Type B pancreatic cell (in vitro differentiated cells): ENCODE results near the gene LDLRAD4. TPM values are rescaled to one million over a fixed set of nuclear protein-coding genes. Genes with fewer than 3 reads are reported as not detected.

Experiments
- DNase-seq: peaks from one replicate; pipeline ENCODE4 v3.0.0; 2021; ENCODE audit warnings: mixed read lengths; ENCODE audit not compliant: unreplicated experiment; ENCODE audit errors: extremely low spot score
- H3K27ac Mint-ChIP-seq: 2 replicates; pipeline ENCODE4 v1.8.0; 2021; ENCODE audit warnings: mild to moderate bottlenecking, mixed read lengths
- H3K27me3 Mint-ChIP-seq: 2 replicates; pipeline ENCODE4 v1.8.0; 2021; ENCODE audit warnings: mixed read lengths
- H3K36me3 Mint-ChIP-seq: 2 replicates; pipeline ENCODE4 v1.8.0; 2021; ENCODE audit warnings: mixed read lengths
- H3K4me1 Mint-ChIP-seq: one replicate; pipeline ENCODE4 v1.8.0; 2021; ENCODE audit warnings: mixed read lengths; ENCODE audit not compliant: unreplicated experiment
- H3K4me3 Mint-ChIP-seq: 2 replicates; pipeline ENCODE4 v1.8.0; 2021; ENCODE audit warnings: mild to moderate bottlenecking, mixed read lengths
- H3K9me3 Mint-ChIP-seq: 2 replicates; pipeline ENCODE4 v1.8.0; 2021; ENCODE audit warnings: mixed read lengths
- total RNA-seq: library from RNA; stranded (reverse); gene quantifications from 2 replicates; pipeline ENCODE4 v1.2.1, GENCODE V29; 2021; ENCODE audit warnings: low replicate concordance
- TF ChIP-seq, protein P1 (sequence below): fragments of 200-600 bp; sonication (generic); conservative IDR thresholded peaks from 2 replicates; pipeline ENCODE4 v1.5.0; 2021; ENCODE audit warnings: antibody characterized with exemption, mild to moderate bottlenecking

The LDLRAD4 gene
- total RNA-seq, 1 donor from 2014 or later: 2.4 TPM

DNA sequence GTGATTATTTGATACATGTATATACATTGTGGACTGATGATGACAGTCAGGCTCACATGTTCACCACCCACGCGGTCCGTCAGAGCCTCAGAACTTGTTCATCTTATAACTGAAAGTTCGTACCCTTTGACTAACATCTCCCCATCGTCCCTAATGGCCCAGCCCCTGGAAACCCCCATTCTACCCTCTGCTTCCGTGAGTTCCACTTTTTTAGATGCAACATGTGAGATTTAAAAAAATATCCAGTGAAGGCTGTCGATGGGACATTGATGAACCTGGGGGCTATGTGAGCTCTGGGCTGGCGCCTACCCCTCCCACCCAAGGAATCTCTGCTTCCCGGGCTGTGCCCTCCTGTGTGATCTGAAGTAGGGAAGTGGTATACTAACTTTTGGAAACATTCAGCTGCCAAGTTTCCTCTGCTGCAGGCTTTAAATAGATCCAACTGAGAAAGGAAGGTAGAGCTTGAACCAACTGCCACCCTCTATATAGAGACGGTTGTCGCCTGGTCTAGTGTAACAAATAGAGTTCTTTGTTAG lies 344.0 kb downstream of the LDLRAD4 start:
- DNase-seq: no peak
- no peak overlapping the region for H3K4me3 Mint-ChIP-seq
- H3K9me3 Mint-ChIP-seq: no peaks in the 10 kb centered on the region
- H3K36me3 Mint-ChIP-seq: no peaks in the 10 kb centered on the region
- TF ChIP-seq, protein P1, sequence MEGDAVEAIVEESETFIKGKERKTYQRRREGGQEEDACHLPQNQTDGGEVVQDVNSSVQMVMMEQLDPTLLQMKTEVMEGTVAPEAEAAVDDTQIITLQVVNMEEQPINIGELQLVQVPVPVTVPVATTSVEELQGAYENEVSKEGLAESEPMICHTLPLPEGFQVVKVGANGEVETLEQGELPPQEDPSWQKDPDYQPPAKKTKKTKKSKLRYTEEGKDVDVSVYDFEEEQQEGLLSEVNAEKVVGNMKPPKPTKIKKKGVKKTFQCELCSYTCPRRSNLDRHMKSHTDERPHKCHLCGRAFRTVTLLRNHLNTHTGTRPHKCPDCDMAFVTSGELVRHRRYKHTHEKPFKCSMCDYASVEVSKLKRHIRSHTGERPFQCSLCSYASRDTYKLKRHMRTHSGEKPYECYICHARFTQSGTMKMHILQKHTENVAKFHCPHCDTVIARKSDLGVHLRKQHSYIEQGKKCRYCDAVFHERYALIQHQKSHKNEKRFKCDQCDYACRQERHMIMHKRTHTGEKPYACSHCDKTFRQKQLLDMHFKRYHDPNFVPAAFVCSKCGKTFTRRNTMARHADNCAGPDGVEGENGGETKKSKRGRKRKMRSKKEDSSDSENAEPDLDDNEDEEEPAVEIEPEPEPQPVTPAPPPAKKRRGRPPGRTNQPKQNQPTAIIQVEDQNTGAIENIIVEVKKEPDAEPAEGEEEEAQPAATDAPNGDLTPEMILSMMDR: no peak
- peaks cover 19% of the 10 kb centered on the region for H3K4me1 Mint-ChIP-seq
- no peak overlapping the region for H3K27ac Mint-ChIP-seq
- H3K27me3 Mint-ChIP-seq: peaks cover 10% of the 10 kb centered on the region

DNA sequence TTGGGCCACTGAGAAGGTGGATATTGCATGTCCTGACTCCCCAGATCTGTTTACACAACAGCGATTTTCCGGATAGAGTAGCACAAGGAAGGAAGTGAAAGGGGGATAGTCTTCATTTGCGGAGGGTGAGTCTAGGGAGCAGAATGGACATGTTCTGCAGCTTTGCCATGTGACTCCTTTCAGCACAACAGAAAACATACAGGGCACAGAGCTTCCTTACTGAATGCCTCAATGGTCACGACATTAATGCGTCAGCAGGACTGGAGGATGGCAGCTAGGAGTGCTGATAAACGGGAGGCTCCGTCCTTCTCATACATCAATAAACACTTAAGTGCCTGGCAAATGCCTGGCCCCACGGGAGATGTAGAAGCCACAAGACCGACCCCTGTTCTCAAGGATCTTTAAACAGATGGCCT lies 344.8 kb downstream of the LDLRAD4 start:
- H3K36me3 Mint-ChIP-seq: no peaks in the 10 kb centered on the region
- DNase-seq: no peak
- peaks cover 17% of the 10 kb centered on the region for H3K4me1 Mint-ChIP-seq
- H3K27ac Mint-ChIP-seq: no peak overlapping the region
- H3K27me3 Mint-ChIP-seq: peaks cover 8% of the 10 kb centered on the region
- H3K4me3 Mint-ChIP-seq: no peak overlapping the region
- TF ChIP-seq, protein P1: no peak
- H3K9me3 Mint-ChIP-seq: no peaks in the 10 kb centered on the region

DNA sequence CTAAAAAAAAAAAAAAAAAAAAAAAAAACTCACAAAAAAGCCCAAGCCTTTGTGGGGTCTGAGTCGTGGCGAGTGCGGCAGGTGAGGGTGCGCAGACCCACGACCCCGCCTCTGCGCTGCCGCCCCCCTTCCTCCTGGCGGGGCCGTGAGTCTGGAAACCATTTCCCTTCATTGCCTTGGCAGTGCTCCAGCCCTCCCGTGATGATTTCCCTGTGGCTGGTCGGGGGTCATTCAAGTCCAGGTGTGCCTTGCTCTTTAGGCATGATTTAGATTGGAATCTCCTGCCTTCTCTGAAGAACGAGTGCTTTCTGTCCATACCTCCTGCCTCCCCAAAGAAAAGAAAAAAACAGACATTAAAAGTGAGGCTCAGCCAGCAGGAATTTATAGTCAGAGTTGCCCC lies 346.0 kb downstream of the LDLRAD4 start:
- H3K27ac Mint-ChIP-seq: no peak overlapping the region
- peaks cover 8% of the 10 kb centered on the region for H3K27me3 Mint-ChIP-seq
- H3K36me3 Mint-ChIP-seq: no peaks in the 10 kb centered on the region
- TF ChIP-seq, protein P1: no peak
- peaks cover 21% of the 10 kb centered on the region for H3K4me1 Mint-ChIP-seq
- no peak for DNase-seq
- no peak overlapping the region for H3K4me3 Mint-ChIP-seq
- H3K9me3 Mint-ChIP-seq: no peaks in the 10 kb centered on the region

DNA sequence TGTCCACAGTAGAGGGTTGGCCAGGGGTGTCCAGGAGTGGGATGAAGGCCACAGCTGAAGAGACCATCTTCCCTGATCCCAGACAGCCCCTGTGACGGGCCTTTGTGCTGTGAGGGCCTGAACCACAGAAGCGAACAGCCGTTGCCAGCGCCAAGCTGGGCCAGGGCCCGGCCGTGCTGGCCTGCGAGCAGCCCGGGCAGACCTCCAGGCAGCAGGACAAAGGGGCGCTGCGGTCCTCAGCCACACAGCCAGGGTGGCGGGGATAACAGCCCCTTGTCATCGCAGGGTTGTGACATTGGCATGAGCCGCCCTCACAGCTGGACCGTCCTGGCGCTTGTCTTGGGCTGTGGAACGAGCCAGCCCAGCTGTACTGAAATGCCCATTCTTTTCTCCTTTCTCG lies 346.7 kb downstream of the LDLRAD4 start:
- H3K36me3 Mint-ChIP-seq: no peaks in the 10 kb centered on the region
- TF ChIP-seq, protein P1: no peak
- H3K4me3 Mint-ChIP-seq: no peak overlapping the region
- H3K27me3 Mint-ChIP-seq: peaks cover 8% of the 10 kb centered on the region
- H3K9me3 Mint-ChIP-seq: no peaks in the 10 kb centered on the region
- peaks cover 21% of the 10 kb centered on the region for H3K4me1 Mint-ChIP-seq
- H3K27ac Mint-ChIP-seq: no peak overlapping the region
- no peak for DNase-seq

DNA sequence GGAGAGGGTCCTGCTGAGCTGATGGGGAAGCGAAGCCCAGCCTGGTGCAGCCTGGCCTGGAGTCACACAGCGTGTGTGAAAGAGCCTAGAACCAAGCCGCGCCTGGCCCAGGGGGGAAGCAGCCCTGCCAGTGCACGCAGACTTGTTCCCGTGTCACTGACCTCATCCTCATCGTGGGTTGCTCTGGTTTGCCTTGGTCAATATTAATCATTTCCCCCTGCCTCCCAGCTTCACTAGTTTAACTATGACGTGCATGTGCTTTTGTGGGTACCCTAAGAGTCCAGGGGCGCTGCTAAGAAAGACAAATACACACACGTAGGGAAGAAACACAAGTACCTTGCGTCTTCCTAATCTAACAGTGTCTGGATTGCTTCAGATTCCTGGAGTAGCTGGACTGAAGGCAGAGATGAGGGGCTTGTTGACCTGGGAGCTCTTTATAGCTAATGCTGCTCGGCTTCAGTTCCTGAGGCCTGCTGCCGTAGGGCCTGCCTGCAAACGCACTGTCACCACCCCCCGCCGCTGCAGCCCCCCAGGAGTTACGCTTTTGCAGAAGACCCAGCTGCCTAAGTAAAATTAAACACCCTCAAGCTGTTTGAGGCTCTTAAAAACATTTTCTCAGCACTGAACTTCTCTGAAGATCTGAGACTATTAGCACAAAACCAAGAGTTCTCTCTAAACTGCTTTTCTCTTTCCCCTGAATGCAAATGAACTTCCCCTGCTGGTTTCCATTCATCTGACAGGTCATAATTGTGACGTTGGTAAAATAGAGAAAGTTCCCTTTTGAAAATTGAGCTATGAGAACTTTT lies 348.6 kb downstream of the LDLRAD4 start:
- H3K36me3 Mint-ChIP-seq: no peaks in the 10 kb centered on the region
- no peak overlapping the region for H3K4me3 Mint-ChIP-seq
- TF ChIP-seq, protein P1: no peak
- H3K27me3 Mint-ChIP-seq: peaks cover 8% of the 10 kb centered on the region
- no peaks in the 10 kb centered on the region for H3K9me3 Mint-ChIP-seq
- H3K27ac Mint-ChIP-seq: no peak overlapping the region
- DNase-seq: no peak
- H3K4me1 Mint-ChIP-seq: peaks cover 21% of the 10 kb centered on the region
